GM10248 (cell line): ENCODE data around the gene ZFAND2B.
A peak's percentile ranks its signal among the peaks of the same experiment; 100 is the strongest.

Source experiments
- CTCF ChIA-PET: fragments of 300-600 bp; sonication (Branson Sonifier 250); formaldehyde crosslinking; extraction: SDS; loops from one replicate; lab custom pipeline; 2021; ENCODE audit warnings: antibody characterized with exemption; lab: Yijun Ruan, JAX
- POLR2A ChIA-PET: fragments of 350-650 bp; sonication (Branson Sonifier 250); formaldehyde crosslinking; extraction: SDS; loops from one replicate; lab custom pipeline; 2020; ENCODE audit warnings: antibody characterized with exemption; lab: Yijun Ruan, JAX
- DNase-seq: peaks from one replicate; pipeline ENCODE4 v3.0.0; 2012; ENCODE audit errors: extremely low spot score
- TF ChIP-seq, protein P1 (sequence below): IDR thresholded peaks from 2 replicates; pipeline ENCODE4 v1.5.1; 2012; ENCODE audit warnings: mild to moderate bottlenecking, low read depth; ENCODE audit errors: extremely low read depth, missing control alignments, control extremely low read depth

Gene ZFAND2B

DNA sequence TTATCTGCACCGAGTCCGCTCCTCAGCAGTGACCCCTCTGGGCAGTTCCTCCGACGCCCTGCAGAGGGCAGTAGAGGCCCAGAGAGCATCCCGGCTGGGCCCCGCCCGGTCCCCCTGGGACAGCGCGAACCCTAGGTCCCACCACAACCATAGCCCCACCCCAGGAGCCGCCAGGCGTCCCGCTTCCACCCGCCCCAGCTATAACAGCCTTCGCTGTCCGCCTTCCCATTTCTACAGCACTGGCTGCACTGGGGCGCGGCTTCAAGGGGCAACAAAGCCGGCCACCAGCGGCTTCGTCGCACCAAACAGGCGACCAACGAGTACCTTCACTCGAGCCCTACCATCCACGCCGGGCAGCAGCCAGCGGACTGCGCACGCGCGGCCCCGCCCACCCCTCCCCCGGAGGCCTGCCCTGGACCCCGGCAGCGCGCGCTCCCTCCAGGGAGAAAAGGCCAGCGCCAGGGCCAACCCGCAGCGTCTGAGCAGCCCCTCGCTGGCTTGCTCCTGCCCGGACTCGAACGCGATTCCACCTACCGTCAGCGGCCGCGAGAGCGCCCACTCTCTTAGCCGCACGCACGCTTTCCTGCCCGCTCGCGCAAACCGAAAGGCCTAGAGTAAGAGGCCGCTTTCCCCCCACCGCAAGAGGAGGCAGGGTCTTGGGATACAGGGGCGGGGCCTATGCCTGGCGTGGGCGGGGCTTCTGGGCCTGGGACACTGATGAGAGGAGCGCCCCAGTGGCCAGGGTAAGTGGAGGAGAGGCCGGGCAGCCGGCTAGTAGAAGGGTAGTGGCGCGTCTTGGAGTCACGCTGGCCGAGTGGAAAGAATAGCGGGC is 46.2 kb upstream of the ZFAND2B start, which contains the start of gene NHEJ1:
NHEJ1 (minus strand) TSS at position 630 of the 832 bp plus-strand sequence. CDS start 2,453 bp downstream, outside the sequence.
- CTCF ChIA-PET: interaction anchor here (0.7 to 17.8 kb wide), 32 partner anchors 11 to 229 kb away, joined by 3 to 260 read pairs (median 6); partner anchors contain the start of genes CNPPD1, DNAJB2, DNPEP and ZFAND2B
- POLR2A ChIA-PET: no interaction called here
- TF ChIP-seq, protein P1, sequence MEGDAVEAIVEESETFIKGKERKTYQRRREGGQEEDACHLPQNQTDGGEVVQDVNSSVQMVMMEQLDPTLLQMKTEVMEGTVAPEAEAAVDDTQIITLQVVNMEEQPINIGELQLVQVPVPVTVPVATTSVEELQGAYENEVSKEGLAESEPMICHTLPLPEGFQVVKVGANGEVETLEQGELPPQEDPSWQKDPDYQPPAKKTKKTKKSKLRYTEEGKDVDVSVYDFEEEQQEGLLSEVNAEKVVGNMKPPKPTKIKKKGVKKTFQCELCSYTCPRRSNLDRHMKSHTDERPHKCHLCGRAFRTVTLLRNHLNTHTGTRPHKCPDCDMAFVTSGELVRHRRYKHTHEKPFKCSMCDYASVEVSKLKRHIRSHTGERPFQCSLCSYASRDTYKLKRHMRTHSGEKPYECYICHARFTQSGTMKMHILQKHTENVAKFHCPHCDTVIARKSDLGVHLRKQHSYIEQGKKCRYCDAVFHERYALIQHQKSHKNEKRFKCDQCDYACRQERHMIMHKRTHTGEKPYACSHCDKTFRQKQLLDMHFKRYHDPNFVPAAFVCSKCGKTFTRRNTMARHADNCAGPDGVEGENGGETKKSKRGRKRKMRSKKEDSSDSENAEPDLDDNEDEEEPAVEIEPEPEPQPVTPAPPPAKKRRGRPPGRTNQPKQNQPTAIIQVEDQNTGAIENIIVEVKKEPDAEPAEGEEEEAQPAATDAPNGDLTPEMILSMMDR: peak; percentile 94
- peak; percentile 97 for DNase-seq

DNA sequence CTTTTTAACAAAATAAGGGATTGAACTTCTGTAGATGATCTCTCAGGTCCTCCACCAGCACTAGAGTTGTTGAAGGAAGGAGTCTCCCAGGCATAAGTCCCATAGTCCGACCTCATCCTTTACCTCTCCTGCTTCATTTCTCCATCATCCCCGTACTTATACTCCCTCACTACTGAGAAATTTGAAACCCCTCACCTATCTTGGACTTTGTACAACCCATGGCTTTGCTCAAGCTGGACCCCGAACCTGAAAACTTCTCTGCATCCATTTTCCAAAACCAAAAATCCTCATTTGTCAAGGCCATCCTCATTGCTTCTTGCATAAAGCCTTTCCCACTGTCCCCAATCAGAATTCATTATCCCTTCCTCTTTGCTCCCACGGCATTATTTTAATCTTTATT is 45.5 kb upstream of the ZFAND2B start:
- ChIA-PET CTCF (interaction anchor here (1.8 to 17.8 kb wide), 3 partner anchors 41 to 137 kb away, joined by 8 to 260 read pairs (median 9); no protein-coding TSS in a partner anchor), POLR2A (no interaction called here)
- no peak for DNase-seq

DNA sequence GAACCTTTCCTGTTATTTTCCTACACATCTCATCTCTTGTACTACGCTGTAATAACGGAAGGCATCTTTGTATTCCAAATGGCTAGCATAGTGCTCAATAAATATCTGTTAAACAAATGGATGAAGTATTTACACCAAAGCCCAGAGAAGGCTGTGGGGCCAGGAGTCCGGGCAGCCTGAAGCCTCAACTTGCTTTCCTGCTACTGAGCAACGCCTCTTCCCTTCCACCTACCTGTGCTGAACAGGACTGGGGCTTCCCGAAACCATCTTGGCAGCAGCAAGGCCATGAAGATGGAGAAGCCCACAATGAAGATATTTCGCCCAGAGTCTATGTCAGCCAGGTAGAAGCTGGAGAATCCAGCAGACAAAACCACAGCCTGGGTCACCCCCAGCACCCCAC is 43.4 kb upstream of the ZFAND2B start:
- CTCF ChIA-PET: interaction anchor here (0.6 to 17.8 kb wide), 8 partner anchors 8 to 135 kb away, joined by 3 to 260 read pairs (median 4); partner anchors contain the start of gene DNAJB2
- no peak for DNase-seq
- TF ChIP-seq, protein P1: no peak
- POLR2A ChIA-PET: no interaction called here

More for the DNA sequence above, 45.5 kb upstream of the ZFAND2B start:
- TF ChIP-seq, protein P1: no peak

DNA sequence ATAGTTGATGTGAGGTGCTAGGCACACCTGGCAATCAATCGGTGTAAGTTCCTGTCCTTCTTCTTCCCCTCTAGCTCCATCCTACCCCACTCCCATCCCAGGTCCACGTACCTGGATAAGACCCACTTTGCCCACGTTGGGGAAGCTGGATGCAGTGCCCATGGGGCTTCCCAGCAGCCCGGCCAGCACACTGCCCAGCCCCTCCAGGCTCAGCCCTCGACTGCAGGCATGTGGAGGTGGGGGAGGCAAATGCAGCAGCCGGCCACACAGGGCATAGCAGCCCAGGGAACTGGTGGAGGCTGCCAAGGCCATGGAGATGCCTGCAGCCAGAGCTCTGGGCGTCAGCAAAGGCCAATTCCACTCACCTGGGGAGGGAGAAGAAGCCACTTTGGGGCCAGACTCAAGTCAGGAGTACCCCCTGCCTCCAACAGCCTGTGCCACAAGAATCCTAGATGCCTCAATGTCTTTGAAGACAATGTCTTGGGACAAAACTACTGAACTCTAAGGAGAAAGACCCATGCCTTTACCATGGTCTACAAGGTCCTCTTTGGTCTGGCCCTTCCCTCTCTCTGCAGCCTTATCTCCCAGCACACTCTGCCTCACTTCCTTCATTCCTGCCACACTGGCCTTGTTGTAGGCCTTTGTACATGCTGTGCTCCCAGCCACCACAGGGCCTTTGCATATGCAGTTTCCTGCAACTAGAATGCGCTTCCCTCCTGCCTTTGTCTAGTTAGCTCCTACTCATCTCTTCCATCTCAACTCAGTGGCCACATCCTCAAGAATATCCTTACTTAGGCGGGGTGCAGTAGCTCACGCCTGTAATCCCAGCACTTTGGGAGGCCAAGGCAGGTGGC is 41.3 kb upstream of the ZFAND2B start:
- CTCF ChIA-PET: interaction anchor here (0.9 to 17.8 kb wide), 7 partner anchors 9 to 133 kb away, joined by 3 to 260 read pairs (median 5); partner anchors contain the start of gene CNPPD1
- DNase-seq: no peak
- TF ChIP-seq, protein P1: no peak
- POLR2A ChIA-PET: interaction anchor here (0.7 kb wide), 1 partner anchor 46 kb away, joined by 5 read pairs; no protein-coding TSS in a partner anchor

DNA sequence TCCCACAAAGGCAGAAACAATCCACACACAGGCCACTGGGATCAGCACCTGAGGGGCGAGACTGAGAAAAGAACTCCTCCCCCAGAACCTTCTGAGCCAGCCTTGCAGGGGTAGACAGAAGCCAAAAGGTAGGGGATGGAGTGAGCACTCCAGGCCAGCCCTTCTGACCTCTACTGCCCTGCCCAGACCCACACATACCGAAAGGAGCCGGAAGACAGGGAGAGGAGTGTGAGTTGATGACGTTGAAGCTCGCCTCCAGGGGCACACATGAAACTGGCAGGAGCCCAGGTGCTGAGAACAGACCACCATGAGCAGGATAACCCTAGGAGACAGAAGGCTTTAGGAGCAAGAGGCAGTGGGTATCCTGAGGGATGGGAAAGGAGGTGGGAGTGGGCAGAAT is 38.6 kb upstream of the ZFAND2B start:
- ChIA-PET CTCF (no interaction called here), POLR2A (no interaction called here)
- no peak for DNase-seq

More for the DNA sequence above, 38.6 kb upstream of the ZFAND2B start:
- TF ChIP-seq, protein P1: no peak
